HFF-Myc (cell line): ENCODE measurements around the gene IVNS1ABP.

Experiments used
- DNase-seq: peaks from one replicate; pipeline ENCODE4 v3.0.0-alpha.2; 2011; ENCODE audit warnings: low read depth; ENCODE audit errors: extremely low read depth
- H3K4me3 ChIP-seq: replicated peaks from 2 replicates; pipeline ENCODE4 v1.5.1; 2011; ENCODE audit warnings: low read depth, mild to moderate bottlenecking, control low read depth, low read length
- CTCF ChIP-seq: IDR thresholded peaks from 2 replicates; pipeline ENCODE4 v1.5.1; 2012; ENCODE audit warnings: mild to moderate bottlenecking, low read depth, low read length, control low read depth; ENCODE audit errors: missing control alignments

The IVNS1ABP gene

GRCh38 chr1:185288435-185288834, 28.6 kb downstream of the IVNS1ABP start:
- no peak overlapping the region for H3K4me3 ChIP-seq
- TF ChIP-seq CTCF: no peak
- no peak for DNase-seq

DNA sequence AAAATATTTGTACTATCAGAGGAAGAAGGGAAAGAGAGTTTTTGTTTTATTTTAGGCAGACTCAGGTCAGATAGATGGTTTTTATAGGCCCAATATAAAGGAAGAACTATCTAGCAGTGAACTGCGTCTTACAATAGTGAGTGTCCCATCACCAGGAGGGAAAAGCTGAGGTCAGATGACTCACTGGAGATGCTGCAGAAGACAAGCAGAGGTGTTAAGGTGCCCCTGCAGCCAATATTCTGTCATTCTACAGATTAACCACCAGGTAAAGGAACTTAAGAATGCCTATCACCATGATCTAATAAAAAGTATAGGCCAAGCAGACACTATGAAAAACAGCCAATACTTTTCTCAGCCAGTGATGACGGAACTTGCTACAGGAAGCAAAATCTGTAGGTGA, 29.6 kb downstream of the IVNS1ABP start:
- TF ChIP-seq CTCF: no peak
- H3K4me3 ChIP-seq: no peak overlapping the region
- DNase-seq: no peak

GRCh38 chr1:185284533-185285276, 32.3 kb downstream of the IVNS1ABP start:
- H3K4me3 ChIP-seq: no peak overlapping the region
- no peak for DNase-seq
- no peak for TF ChIP-seq CTCF

DNA sequence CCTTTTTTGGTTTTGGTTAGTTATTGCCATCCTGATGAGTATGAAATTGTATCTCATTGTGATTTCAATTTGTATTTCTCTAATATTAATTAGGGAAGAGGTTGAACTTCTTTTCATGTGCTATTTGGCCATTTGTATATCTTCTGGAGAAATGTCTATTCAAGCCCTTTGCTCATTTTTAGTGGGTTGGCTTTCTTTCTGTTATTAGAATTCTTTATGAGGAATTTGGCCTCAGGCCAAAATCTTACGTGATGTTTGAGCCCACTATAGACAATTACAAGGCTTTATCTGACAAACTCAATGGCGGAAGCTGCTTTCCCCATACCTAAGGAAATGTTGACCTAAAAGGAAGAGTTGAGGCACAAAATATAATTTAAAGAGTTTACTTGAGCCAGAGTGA, 32.9 kb downstream of the IVNS1ABP start:
- TF ChIP-seq CTCF: no peak

GRCh38 chr1:185281245-185281644, 35.8 kb downstream of the IVNS1ABP start:
- TF ChIP-seq CTCF: no peak
- DNase-seq: no peak
- no peak overlapping the region for H3K4me3 ChIP-seq

More for the DNA sequence above, 32.9 kb downstream of the IVNS1ABP start:
- DNase-seq: no peak
- H3K4me3 ChIP-seq: no peak overlapping the region

- TF ChIP-seq CTCF: no peak
- H3K4me3 ChIP-seq: no peak overlapping the region
- DNase-seq: no peak
Observed at GRCh38 chr1:185280589-185280988, 36.5 kb downstream of the IVNS1ABP start.

- no peak overlapping the region for H3K4me3 ChIP-seq
- TF ChIP-seq CTCF: no peak
- DNase-seq: peak; percentile 2
Observed at GRCh38 chr1:185279571-185279970, 37.5 kb downstream of the IVNS1ABP start.
